GM18907 (cell line): ENCODE data around the gene MYO5C.

ENCODE experiments used
- ATAC-seq: cut with Tn5 transposase; IDR thresholded peaks from one replicate; pipeline ENCODE4 v1.9.1; 2021; ENCODE audit warnings: mild to moderate bottlenecking, moderate library complexity; ENCODE audit not compliant: unreplicated experiment

The MYO5C gene

GRCh38 chr15:52150871-52151270 is 144.7 kb downstream of the MYO5C start:
- ATAC-seq = no peak

GRCh38 chr15:52150043-52150825 is 145.4 kb downstream of the MYO5C start:
- no peak for ATAC-seq

GRCh38 chr15:52148403-52148802 is 147.2 kb downstream of the MYO5C start:
- no peak for ATAC-seq

DNA sequence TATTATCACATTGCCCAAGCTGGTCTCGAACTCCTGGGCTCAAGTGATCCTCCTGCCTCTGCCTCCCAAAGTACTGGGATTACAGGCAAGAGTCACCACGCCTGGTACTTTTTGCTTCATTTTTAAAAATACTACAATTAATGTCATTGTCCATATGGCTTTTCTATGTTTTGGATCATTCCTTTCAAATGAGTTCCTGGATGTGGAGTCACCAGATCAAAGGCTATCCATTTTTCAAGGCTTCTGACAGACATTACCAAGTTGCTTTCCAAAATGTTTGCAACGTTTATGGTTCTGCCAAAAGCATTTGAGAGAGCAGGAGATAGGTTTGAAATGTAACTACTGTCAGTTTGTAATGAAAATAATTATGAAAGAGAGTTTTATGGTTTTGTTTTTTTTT is 148.8 kb downstream of the MYO5C start:
- no peak for ATAC-seq

DNA sequence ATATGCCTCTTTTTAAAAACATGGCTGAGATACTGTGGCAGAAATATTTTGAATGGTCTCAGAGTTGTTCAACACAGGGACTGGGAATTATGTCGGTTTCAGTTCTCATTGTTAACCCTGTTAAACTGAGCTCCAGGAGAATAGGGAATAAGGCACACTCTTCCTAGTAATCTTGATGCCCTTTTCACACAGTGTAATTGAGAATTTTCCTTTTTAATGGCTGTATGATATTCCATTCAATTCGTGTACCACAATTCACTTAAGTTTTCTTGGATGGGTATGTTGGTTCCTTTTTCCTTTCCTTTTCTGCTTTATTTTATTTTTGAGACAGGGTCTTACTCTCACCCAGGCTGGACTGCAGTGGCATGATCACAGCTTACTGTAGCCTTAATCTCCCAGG is 149.3 kb downstream of the MYO5C start:
- ATAC-seq = no peak

GRCh38 chr15:52144656-52145178 is 150.9 kb downstream of the MYO5C start:
- no peak for ATAC-seq

DNA sequence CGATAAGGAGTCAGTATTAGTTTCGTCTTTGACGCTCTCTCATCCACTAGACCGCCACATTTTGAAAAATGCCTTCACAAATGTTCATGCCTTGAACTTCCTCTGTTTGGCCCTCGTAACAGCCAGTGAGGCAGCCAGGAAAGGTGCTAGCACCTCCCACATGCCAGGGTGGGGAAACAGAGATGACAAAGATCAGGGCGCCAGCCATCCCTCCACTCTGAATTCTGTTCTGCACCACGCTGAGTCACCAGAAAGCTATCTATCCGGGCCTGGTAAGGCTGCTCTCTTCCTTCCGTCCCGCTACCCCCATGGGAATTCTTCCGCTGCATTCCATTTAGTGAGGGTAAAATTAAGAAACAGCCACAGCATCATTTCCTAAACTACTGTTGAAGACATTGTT is 151.7 kb downstream of the MYO5C start:
- ATAC-seq = no peak
